ENCODE data around the gene CD44. TPM values are rescaled to one million over a fixed set of nuclear protein-coding genes. Genes with fewer than 3 reads are reported as not detected.

CD44 gene
- total RNA-seq, 1 donor from 2014 or later: 548 TPM

DNA sequence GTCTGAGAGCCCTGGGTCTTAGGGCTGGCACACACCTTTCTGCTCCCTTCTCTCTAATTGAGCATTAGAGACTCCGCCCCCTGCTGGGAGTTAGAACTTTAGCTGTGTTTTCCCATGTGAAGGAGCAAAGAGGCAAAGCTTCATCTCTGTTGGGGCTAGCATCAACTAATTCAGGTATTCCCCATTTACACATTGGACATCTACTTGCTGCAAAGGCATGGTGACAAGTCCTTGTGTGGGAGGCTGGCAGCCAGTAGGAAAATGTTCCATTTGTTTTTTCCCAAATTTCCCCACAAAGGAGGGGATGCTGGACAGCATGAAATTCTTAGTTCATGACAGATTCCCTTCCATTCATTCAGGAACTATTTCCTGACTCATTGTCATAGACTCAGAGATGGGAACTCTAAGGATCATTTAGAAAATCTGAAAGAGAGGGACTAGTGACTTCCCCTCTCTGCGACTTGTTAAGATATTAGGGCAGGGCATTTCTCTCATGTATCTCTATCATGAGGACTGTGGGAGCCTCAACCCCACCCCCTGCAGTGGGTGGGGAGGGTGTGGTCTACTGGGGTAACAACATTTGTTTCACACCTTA is 3.6 kb downstream of the CD44 start:
- TF ChIP-seq, protein P1, sequence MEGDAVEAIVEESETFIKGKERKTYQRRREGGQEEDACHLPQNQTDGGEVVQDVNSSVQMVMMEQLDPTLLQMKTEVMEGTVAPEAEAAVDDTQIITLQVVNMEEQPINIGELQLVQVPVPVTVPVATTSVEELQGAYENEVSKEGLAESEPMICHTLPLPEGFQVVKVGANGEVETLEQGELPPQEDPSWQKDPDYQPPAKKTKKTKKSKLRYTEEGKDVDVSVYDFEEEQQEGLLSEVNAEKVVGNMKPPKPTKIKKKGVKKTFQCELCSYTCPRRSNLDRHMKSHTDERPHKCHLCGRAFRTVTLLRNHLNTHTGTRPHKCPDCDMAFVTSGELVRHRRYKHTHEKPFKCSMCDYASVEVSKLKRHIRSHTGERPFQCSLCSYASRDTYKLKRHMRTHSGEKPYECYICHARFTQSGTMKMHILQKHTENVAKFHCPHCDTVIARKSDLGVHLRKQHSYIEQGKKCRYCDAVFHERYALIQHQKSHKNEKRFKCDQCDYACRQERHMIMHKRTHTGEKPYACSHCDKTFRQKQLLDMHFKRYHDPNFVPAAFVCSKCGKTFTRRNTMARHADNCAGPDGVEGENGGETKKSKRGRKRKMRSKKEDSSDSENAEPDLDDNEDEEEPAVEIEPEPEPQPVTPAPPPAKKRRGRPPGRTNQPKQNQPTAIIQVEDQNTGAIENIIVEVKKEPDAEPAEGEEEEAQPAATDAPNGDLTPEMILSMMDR (IDR thresholded peaks at IDR 0.05): no peak
- Histone ChIP-seq H3K9me3 (no peaks in the 10 kb centered on the region), H3K36me3 (no peaks in the 10 kb centered on the region), H3K4me1 (peaks cover 60% of the 10 kb centered on the region), H3K27ac (no peak overlapping the region), H3K27me3 (no peaks in the 10 kb centered on the region), H3K4me3 (peak overlapping the region; percentile 74)
- intact Hi-C loops (cut with DNase I): no loop called here
- no peak for DNase-seq
- ATAC-seq: no peak

- no peak for ATAC-seq
- peak overlapping the region; percentile 74 for H3K4me3 ChIP-seq
- H3K27ac ChIP-seq: peak overlapping the region; percentile 66
- TF ChIP-seq, protein P1 (IDR thresholded peaks at IDR 0.05): no peak
- H3K4me1 ChIP-seq: peaks cover 59% of the 10 kb centered on the region
- DNase-seq: no peak
- intact Hi-C loops (cut with DNase I): no loop called here
- no peaks in the 10 kb centered on the region for H3K9me3 ChIP-seq
- H3K36me3 ChIP-seq: no peaks in the 10 kb centered on the region
- no peaks in the 10 kb centered on the region for H3K27me3 ChIP-seq
Measured at GRCh38 chr11:35143297-35144135, 4.5 kb downstream of the CD44 start.

DNA sequence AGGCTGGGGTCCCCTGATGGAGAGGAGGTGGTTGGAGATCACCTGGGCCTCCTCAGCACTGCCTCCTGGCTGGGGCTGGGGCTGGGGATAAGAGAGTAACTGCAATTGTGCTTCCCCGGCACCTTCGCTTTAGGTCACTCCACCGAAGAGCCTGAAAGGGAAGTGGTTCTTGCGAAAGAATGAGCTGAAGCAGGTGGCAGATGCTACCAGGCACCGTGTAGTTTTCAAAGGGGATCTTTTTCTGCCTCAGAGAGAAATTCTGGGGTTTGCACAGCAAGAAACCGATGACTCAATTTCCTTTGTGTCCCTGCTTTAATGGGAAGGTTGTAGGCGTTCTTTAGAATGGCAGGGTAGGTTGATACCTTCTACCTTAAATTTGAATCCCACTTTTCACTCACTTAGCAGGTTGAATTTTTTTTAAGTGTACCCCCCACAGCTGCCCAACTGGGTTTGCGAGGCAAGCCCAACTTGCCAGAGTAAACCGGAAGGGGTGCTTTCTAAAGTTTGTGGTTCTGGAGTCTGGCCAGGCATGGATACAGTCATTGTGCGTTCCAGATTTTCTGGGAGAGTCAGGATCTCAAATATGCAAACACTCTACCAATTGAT is 5.3 kb downstream of the CD44 start:
- TF ChIP-seq, protein P1 (IDR thresholded peaks at IDR 0.05): no peak
- peak overlapping the region; percentile 66 for H3K27ac ChIP-seq
- intact Hi-C loops (cut with DNase I): no loop called here
- H3K4me3 ChIP-seq: peak overlapping the region; percentile 74
- no peaks in the 10 kb centered on the region for H3K36me3 ChIP-seq
- H3K27me3 ChIP-seq: no peaks in the 10 kb centered on the region
- DNase-seq: peak; percentile 67
- peaks cover 59% of the 10 kb centered on the region for H3K4me1 ChIP-seq
- peak; percentile 45 for ATAC-seq
- no peaks in the 10 kb centered on the region for H3K9me3 ChIP-seq

DNA sequence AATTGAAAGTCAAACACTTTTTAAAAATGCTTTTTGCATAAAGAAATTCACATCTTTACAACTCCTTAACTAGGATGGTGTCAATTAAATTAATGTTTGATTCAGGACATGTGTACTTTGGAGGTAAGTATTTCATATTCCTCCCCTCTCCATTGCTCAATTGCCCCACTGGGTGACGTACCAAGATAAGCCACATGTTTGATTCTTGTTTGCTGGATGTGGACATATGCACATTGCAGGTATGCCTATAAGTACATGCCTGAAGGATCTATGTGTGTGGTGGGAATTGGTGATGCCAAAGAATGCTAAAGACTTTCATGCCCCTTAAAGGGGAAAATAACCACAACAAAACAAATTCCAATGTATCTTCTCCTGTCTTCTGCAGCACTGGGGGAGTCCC is 5.8 kb downstream of the CD44 start:
- H3K4me3 ChIP-seq: no peak overlapping the region
- H3K36me3 ChIP-seq: peaks cover 1% of the 10 kb centered on the region
- no peak for DNase-seq
- TF ChIP-seq, protein P1 (IDR thresholded peaks at IDR 0.05): no peak
- peak; percentile 4 for ATAC-seq
- H3K4me1 ChIP-seq: peaks cover 59% of the 10 kb centered on the region
- no peaks in the 10 kb centered on the region for H3K9me3 ChIP-seq
- intact Hi-C loops (cut with DNase I): no loop called here
- H3K27ac ChIP-seq: peak overlapping the region; percentile 66
- H3K27me3 ChIP-seq: no peaks in the 10 kb centered on the region

DNA sequence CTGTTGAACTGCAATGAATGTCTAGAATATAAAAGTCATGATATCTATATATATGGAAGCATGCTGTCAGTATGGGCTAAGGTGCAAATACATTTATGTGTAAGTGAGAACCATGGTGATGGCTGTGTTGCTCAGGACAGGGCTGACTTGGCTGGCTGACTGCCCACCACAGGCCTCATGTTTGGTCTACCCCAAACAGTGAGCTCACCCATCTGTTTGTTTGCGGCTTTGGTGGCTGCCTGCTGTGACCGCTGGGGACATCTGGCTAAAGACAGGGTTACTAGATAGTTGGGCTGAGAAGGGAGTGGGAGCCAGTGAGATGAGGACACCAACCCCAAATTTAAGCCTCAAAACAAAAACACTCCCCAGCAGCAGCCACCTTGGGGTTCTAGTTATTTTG is 6.3 kb downstream of the CD44 start:
- intact Hi-C loops (cut with DNase I): no loop called here
- no peaks in the 10 kb centered on the region for H3K27me3 ChIP-seq
- TF ChIP-seq, protein P1 (IDR thresholded peaks at IDR 0.05): no peak
- ATAC-seq (no peak), DNase-seq (no peak)
- no peak overlapping the region for H3K4me3 ChIP-seq
- H3K4me1 ChIP-seq: peaks cover 59% of the 10 kb centered on the region
- H3K36me3 ChIP-seq: peaks cover 6% of the 10 kb centered on the region
- no peaks in the 10 kb centered on the region for H3K9me3 ChIP-seq
- peak overlapping the region; percentile 49 for H3K27ac ChIP-seq

Data from upper lobe of right lung (tissue), 1 donor.